Neutrophil (primary cell): Measurements from ENCODE around the gene FBXO44.

Experiments used
- H3K27ac ChIP-seq: fragments of 200-600 bp; sonication (generic); 2 replicates; pipeline ENCODE4 v1.5.1; 2016; ENCODE audit warnings: mild to moderate bottlenecking, moderate library complexity
- H3K27me3 ChIP-seq: fragments of 200-600 bp; sonication (generic); 2 replicates; pipeline ENCODE4 v1.6.0; 2016; ENCODE audit warnings: mild to moderate bottlenecking
- H3K36me3 ChIP-seq: fragments of 200-600 bp; sonication (generic); 2 replicates; pipeline ENCODE4 v1.5.1; 2017
- H3K4me1 ChIP-seq, 2 experiments: fragments of 200-600 bp in 1 of 2; sonication (generic) in 1 of 2; 1 replicate in 1 of 2; 2 replicates in 1 of 2; pipeline versions ENCODE4 v1.5.1 to v1.6.1; 2013 to 2016; ENCODE audit warnings: low read depth in 1 of 2, low read length in 1 of 2, mild to moderate bottlenecking in 1 of 2, moderate library complexity in 1 of 2; ENCODE audit not compliant: control insufficient read depth in 1 of 2, insufficient read depth in 1 of 2
- H3K4me3 ChIP-seq, 2 experiments: fragments of 200-600 bp in 1 of 2; sonication (generic) in 1 of 2; 1 replicate in 1 of 2; 2 replicates in 1 of 2; pipeline ENCODE4 v1.5.1; 2013 to 2016; ENCODE audit warnings: low read depth in 1 of 2, low read length in 1 of 2, mild to moderate bottlenecking in 1 of 2, moderate library complexity in 1 of 2
- H3K9me3 ChIP-seq: fragments of 200-600 bp; sonication (generic); 2 replicates; pipeline ENCODE4 v1.5.1; 2016
- TF ChIP-seq, protein P1 (sequence below): fragments of 200-600 bp; sonication (generic); IDR thresholded peaks from 2 replicates; pipeline ENCODE4 v1.5.1; 2016; ENCODE audit warnings: antibody characterized with exemption

FBXO44 gene

DNA sequence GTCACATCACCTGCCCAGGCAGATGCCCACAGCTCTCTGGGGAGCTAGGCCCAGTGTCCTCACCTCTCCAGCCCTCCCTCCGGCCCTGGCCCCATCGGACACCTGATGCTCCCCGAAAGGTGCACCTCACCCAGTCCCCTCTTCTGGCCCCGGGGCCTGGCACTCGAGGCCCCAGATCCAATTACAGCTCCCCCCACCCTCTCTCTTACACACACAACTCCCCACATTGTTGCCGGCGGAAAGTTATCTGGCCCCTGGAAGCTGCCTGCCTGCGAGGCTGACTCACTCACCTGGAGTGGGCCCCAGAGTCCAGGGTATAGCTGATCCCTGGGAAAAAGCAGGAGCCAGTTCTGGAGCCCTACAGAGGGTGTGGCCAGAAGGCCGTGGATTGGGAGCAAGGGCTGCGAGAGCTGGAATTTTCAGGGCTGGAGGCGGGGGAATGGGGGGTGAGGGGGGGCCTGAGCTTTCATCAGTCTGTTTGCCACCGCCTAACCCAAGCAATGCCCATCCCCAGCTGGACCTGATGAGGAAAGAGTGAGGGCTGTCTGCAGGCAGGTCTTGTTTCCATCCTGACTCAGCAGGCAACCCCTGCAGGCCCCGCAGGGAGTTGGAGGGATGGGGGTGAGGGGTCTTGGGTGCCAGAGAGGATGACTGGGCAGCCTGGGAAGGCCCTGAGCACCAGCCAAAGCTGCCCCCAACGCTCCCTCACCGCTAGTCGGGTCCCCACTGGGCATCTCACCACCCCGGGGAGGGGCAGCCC, 1.4 kb upstream of the FBXO44 start:
- H3K9me3 ChIP-seq, result no peaks in the 10 kb centered on the region
- H3K36me3 ChIP-seq, result no peaks in the 10 kb centered on the region
- H3K27ac ChIP-seq, result no peak overlapping the region
- H3K27me3 ChIP-seq, result peaks cover 78% of the 10 kb centered on the region
- TF ChIP-seq, protein P1, sequence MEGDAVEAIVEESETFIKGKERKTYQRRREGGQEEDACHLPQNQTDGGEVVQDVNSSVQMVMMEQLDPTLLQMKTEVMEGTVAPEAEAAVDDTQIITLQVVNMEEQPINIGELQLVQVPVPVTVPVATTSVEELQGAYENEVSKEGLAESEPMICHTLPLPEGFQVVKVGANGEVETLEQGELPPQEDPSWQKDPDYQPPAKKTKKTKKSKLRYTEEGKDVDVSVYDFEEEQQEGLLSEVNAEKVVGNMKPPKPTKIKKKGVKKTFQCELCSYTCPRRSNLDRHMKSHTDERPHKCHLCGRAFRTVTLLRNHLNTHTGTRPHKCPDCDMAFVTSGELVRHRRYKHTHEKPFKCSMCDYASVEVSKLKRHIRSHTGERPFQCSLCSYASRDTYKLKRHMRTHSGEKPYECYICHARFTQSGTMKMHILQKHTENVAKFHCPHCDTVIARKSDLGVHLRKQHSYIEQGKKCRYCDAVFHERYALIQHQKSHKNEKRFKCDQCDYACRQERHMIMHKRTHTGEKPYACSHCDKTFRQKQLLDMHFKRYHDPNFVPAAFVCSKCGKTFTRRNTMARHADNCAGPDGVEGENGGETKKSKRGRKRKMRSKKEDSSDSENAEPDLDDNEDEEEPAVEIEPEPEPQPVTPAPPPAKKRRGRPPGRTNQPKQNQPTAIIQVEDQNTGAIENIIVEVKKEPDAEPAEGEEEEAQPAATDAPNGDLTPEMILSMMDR, result no peak
- H3K4me3 ChIP-seq, result no peak overlapping the region
- peaks cover 14 to 37% of the 10 kb centered on the region in 2 experiments for H3K4me1 ChIP-seq

DNA sequence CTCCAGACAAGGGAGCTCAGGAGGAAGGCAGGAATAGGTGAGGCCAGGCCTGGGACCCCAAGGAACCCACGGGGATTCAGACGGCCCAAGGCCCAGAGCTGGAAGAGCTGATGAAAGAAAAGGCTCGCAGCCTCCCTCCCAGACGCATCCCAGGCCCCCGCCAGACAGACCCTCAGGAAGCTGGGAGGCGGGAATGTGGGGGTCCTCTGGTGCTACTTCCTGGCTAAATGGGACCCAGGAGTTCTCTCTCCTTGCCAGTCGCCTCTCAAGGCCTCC, 878 bp upstream of the FBXO44 start:
- TF ChIP-seq, protein P1, result no peak
- Histone ChIP-seq H3K27ac (no peak overlapping the region), H3K27me3 (peaks cover 73% of the 10 kb centered on the region), H3K4me1 (peaks cover 14 to 36% of the 10 kb centered on the region in 2 experiments), H3K4me3 (peak overlapping the region in 1 of 2 experiments; percentile 67), H3K9me3 (no peaks in the 10 kb centered on the region), H3K36me3 (no peaks in the 10 kb centered on the region)

GRCh38 chr1:11654939-11655808, 497 bp downstream of the FBXO44 start:
- peaks cover 9 to 22% of the 10 kb centered on the region in 2 experiments for H3K4me1 ChIP-seq
- no peaks in the 10 kb centered on the region for H3K9me3 ChIP-seq
- H3K27ac ChIP-seq, result no peak overlapping the region
- H3K36me3 ChIP-seq, result no peaks in the 10 kb centered on the region
- TF ChIP-seq, protein P1, result no peak
- H3K4me3 ChIP-seq, result peak overlapping the region; percentile 47 to 67
- H3K27me3 ChIP-seq, result peaks cover 59% of the 10 kb centered on the region

- peaks cover 8 to 19% of the 10 kb centered on the region in 2 experiments for H3K4me1 ChIP-seq
- H3K9me3 ChIP-seq, result no peaks in the 10 kb centered on the region
- H3K36me3 ChIP-seq, result no peaks in the 10 kb centered on the region
- no peak overlapping the region for H3K4me3 ChIP-seq
- peaks cover 35% of the 10 kb centered on the region for H3K27me3 ChIP-seq
- no peak overlapping the region for H3K27ac ChIP-seq
- TF ChIP-seq, protein P1, result no peak
Observed at GRCh38 chr1:11657654-11658053, 3.0 kb downstream of the FBXO44 start.

DNA sequence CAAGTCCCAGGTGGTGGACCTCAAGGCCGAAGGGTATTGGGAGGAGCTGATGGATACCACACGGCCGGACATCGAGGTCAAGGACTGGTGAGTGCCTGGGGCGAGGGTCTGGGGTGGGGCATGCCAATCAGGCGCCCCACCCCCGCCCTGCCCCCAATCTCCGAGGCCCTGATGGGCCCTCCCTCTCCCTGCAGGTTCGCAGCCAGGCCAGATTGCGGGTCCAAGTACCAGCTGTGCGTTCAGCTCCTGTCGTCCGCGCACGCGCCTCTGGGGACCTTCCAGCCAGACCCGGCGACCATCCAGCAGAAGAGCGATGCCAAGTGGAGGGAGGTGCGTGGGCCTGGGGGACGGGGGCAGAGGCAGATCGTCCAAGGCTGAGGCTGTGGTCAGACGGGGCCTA, 3.9 kb downstream of the FBXO44 start:
- H3K27me3 ChIP-seq, result peaks cover 26% of the 10 kb centered on the region
- H3K27ac ChIP-seq, result no peak overlapping the region
- no peak overlapping the region for H3K4me3 ChIP-seq
- TF ChIP-seq, protein P1, result no peak
- H3K36me3 ChIP-seq, result no peaks in the 10 kb centered on the region
- no peaks in the 10 kb centered on the region for H3K9me3 ChIP-seq
- H3K4me1 ChIP-seq, result peaks cover 16 to 27% of the 10 kb centered on the region in 2 experiments
